ENCODE data around the gene SHISA5.
A peak's percentile ranks its signal among the peaks of the same experiment; 100 is the strongest.
"Not testable (repeated sequence)": the region's sequence is repeated elsewhere in the genome, so short reads cannot be mapped to it uniquely, and the experiment has no call there.

The SHISA5 gene, protein sequence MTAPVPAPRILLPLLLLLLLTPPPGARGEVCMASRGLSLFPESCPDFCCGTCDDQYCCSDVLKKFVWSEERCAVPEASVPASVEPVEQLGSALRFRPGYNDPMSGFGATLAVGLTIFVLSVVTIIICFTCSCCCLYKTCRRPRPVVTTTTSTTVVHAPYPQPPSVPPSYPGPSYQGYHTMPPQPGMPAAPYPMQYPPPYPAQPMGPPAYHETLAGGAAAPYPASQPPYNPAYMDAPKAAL

DNA sequence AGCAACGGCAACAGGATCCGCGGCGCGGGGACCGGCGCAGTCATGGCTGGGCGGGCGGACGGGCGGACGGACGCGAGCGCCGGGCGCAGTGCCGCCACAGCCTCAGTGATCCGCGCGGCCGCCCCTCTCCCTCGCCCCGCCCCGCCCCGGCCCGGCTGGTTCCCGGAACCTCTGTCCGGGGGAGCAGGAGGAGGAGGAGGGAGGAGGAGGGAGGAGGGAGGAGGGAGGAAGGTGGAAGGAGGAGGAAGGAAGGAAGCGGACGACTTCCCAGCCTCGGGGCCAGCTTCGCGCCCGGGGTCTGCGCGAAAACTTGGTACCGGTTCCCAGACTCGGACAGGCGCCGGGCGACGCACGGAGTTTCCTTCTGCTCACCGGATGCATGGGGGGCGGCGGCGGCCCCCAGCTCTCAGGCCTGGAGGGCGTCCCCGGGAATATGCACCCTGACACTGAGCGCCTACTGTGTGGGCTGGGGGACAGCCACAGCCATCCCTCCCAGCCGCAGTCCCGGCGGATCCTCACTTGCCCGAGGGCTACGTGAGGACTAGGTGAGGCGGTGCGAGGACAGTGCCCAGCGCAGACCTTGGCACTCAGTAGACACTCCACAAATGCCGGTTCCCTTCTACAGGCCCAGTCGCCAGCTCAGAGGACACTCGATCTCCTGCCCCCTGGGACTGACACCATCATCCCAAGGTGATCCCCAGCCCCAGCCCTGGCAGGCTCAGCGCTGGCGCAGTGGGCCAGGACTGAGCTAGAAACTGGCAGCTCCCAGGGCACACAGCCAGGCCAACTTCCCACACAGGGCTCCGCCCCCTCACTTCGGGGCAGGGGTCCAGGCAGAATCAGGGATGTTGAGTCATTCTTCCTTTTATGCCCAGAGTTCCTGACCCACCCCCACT lies at the start of gene SHISA5:
SHISA5 (minus strand) TSS at position 124 of the 896 bp plus-strand sequence; CDS start at position 44, 80 bp downstream.
- peak; percentile 44 for DNase-seq (ENCODE audit: low read depth)

GRCh38 chr3:48553361-48553760 lies 49.4 kb upstream of the SHISA5 start:
- DNase-seq (ENCODE audit: low read depth) = no peak

DNA sequence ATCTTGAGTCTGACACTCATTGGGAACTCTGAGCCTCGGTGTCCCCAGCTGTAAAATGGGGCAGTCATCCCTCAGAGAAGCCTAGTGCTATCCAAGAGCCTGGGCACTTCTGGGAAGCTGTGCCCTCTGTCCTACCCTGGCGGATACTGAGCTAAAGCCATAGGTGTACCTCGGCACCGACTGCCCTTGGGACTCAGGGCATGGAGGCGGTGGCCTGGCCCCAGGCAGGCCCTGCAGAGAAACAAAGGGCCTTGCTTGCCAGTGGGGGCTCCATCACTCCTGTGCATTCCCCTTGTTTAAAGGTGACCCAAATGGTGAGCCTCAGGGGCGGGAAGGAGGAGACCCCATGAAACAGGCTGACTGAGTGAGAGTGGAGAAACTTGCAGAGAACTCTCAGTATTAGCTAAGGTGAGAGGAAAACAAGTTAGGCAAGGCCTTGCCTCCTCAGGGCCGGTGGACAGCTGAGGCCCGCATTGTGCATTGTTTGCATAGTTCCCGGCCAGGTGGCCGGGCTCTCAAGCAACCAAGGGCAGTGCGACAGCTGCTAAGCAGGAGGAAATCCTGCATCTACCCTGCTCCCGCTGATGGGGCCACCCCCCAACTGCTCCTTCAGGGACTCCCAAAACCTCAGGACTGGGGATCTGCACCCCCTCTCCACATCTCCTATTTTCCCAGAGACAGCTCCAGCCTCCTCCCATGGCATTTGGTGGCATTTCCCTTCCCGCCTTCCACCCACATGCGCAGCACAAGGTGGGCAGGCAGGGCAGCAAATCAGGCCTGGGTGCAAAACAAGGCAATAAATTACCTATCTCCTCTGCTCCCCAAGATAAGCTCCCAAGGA lies 48.4 kb upstream of the SHISA5 start:
- DNase-seq (ENCODE audit: low read depth) = no peak

DNA sequence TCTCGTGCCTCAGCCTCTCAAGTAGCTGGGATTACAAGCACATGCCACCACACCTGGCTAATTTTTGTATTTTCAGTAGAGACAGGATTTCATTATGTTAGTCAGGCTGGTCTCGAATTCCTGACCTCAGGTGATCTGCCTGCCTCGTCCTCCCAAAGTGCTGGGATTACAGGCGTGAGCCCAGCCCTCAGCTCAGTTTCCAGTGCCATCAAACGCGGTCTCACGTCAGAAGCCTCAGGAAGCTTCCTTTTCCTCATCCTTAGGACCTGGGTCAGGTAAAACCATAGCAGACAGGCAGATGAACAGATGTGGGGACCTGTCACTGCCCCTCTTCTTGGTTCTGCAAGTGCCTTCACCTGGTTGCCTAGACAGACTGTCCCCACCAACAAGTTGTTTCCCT lies 47.7 kb upstream of the SHISA5 start:
- DNase-seq (ENCODE audit: low read depth) = not testable (repeated sequence)

DNA sequence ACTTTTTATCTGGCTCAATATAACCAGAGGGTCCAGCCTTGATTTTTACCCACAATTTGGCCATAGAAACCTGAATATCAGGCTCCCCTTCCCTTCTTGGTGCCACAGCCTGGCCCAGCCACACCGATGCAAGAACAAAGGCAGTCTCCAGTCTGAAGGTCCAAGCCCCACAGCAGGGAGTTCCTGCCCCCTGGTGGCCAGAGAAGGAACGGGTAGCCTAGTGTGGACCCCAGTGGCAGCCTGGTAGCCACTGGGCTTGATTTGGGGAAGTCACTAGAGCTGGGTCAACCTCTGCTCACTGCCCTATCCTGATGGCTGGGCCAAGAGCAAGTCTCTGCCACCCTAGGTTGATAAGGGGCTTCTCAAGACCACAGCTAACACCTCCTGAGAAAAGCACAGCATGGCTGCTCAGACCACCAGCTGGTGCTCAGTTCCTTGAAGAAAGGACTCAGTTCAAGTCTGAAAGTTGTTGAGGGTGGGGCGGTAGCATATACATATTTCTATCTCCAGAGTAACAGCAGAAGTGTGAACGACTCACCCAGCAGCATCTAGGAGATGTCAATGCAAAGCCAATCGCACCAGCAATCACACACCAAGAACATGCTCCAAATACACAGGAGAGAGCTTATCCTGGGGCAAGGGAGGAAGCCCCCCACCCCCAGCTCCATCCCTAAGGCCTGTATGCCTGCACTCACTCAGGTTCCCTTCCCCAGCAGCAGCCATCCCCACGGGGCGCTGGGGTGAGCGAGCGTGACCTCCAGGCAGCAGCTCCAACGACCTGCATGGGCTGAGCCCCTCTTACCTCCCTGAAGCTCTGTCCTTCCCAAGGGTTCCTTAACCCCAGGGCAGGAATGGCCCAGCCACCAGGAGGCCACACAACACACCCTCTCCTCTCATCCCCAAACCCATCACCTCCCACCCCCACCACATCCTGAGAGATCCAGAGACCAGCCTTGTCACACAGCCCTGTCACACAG lies 45.0 kb upstream of the SHISA5 start:
- peak; percentile 72 for DNase-seq (ENCODE audit: low read depth)

DNA sequence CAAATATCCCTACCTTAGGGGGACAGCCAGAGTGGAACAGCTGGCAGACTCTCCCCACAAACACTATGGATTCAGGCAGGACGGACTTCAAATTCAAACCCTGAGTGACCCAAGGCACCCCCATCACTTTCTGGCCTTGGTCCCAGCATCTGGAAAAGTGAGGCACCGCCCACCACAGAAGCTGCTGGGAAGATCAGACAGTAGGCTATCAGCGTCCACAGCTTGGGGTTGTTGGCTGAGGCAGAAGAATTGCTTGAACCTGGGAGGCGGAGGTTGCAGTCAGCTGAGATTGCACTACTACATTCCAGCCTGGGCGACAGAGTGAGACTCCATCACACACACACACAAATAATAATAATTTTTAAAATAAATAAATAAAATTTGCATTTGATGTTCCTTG lies 44.2 kb upstream of the SHISA5 start:
- no peak for DNase-seq (ENCODE audit: low read depth)

DNA sequence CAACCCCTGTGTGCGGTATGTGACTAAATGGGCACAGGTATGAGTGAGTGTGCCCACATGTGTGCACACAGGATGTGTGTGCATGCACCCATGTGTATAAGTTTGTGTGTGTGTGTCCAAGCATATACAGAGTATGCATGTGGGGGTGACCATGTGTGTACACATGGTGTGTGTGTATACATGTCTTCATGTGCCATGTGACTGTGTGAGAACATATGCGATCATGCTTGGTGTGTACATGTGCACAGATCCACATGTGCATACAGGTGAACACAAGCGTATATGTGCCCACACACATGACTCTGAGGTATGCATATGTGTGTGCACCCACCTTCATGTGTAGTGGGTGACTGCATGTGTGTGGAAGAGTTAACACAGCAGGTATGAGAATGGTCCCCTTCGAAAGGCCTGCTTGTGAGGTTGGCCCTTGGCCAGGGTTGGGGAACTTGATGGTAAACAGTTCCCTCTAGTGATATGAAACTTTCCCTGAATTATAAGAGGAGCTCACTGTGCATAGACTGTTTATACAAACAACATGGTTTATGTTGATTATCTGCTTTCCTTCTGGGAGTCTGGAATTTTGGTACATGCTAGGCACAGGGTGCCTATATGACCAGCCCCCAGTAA lies 42.3 kb upstream of the SHISA5 start:
- DNase-seq (ENCODE audit: low read depth) = no peak

GRCh38 chr3:48544141-48544540 lies 40.2 kb upstream of the SHISA5 start:
- no peak for DNase-seq (ENCODE audit: low read depth)

DNA sequence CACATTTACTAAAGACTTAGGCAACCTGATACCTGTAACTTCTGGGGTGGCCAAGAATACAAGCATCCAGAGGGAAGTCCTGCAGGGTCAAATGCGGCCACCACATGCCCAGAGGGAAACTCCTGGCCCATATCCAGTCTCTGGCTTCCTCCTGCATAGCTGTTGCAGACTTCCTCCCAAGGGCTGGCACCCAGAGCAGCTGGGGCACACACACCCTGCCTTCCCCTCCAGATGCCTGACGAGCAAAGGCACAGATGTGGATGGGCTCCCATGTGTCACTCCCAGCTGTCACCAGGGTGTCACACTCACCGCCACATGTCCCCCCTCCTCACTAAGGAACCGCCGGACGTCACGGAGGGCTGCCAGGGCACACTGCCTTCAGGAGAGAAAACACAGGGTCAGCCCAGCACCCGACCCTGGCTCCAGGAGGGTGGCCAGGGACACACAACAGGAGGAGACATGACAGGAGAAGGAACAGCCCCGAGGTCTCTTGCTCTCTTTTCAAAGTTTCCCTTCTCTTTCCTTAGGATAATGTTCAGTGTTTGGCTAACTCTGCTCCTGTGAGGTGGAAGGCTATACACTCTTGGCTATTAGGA lies 39.4 kb upstream of the SHISA5 start:
- DNase-seq (ENCODE audit: low read depth) = no peak

DNA sequence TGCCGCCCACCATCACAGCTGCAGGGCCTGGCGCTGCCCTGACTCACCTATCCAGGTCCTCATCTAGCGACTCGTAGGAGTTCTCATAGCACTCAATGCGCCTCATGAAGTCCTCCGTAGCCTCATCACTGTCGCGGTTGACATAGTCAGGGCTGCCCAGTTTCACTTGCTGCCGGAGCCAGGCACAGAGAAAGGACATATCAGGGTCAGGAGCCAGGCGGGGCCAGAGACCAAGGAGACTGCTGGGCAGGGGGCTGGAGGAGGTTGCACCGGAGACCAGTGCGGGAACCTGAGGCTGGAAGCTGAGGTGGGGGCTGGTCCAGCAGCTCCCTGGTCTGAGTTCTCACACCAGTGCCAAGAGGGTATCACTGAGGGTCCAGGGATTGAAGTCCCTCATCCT lies 34.5 kb upstream of the SHISA5 start:
- DNase-seq (ENCODE audit: low read depth) = no peak

DNA sequence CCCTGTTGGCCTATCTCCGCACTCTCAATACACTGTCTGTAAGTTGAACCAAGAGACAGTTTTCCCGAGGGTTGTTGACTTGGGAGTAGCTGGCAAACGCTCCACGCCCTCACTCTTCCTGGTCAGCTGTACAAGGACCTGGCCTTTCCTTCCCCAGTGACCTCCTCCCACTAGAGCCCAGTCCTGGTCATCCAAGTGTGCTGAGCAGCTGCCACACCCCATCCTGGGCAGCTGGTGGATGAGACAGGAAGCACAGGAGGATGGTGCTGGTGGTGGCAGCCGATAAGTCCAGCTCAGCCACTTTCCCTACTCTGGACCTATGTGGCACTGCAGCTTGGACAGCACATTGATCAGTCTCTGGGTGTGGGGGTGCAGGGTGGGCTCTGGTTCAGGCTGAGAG lies 32.8 kb upstream of the SHISA5 start:
- no peak for DNase-seq (ENCODE audit: low read depth)

- DNase-seq (ENCODE audit: low read depth) = no peak
These were observed 32.1 kb upstream of the SHISA5 start for GRCh38 chr3:48536116-48536515.

GRCh38 chr3:48535578-48535977 lies 31.6 kb upstream of the SHISA5 start:
- DNase-seq (ENCODE audit: low read depth) = no peak

DNA sequence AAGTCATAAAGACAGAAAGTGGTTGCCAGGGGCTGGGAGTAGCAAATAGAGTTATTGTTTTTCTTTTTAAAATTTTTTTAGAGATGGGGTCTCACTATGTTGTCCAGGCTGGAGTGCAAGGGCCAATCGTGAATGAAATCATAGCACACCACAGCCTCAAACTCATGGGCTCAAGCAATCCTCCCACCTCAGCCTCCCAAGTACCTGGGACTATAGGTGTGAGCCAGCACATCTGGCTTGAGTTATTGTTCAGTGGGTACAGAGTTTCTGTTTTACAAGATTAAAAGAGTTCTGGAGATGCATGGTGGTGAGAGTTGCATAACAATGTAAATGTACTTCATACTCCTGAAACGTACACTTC lies 29.0 kb upstream of the SHISA5 start:
- DNase-seq (ENCODE audit: low read depth) = no peak

DNA sequence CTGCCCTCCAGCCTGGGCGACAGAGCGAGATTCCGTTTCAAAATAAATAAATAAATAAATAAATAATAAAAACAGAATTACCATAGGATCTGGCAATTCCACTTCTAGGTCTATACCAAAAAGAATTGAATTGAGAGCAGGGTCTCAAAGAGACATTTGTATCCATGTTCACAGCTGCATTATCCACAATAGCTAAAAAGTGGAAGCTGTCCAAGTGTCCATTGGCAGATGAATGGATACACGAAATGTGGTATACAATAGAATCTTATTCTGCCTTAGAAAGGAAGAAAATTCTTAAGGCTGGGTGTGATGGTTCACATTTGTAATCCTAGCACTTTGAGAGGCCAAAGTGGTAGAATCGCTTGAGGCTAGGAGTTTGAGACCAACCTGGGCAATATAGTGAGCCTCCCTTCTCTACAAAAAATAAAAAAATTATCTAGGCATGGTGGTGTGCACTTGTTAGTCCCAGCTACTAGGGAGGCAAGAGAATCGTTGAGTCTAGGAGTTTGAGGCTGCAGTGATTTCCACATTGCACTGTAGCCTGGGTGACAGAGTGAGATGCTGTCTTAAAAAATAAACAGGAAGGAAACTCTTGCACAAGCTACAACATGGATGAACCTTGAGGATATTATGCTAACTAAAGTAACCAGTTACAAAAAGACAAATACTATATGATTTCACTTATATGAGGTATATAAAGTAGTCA lies 28.4 kb upstream of the SHISA5 start:
- no peak for DNase-seq (ENCODE audit: low read depth)

GRCh38 chr3:48530701-48531100 lies 26.7 kb upstream of the SHISA5 start:
- not testable (repeated sequence) for DNase-seq (ENCODE audit: low read depth)

- no peak for DNase-seq (ENCODE audit: low read depth)
These were observed 24.8 kb upstream of the SHISA5 start for GRCh38 chr3:48528754-48529153.

GRCh38 chr3:48528048-48528447 lies 24.1 kb upstream of the SHISA5 start:
- DNase-seq (ENCODE audit: low read depth) = no peak

GRCh38 chr3:48524970-48525369 lies 21.0 kb upstream of the SHISA5 start:
- no peak for DNase-seq (ENCODE audit: low read depth)

- no peak for DNase-seq (ENCODE audit: low read depth)
These were observed 17.7 kb upstream of the SHISA5 start for GRCh38 chr3:48521635-48522034.
